Vagina (tissue), 2 donors: ENCODE results near the gene LMBRD2.

Source experiments
- POLR2AphosphoS5 ChIP-seq, 2 donors: sonication (generic); formaldehyde crosslinking; IDR thresholded peaks; one replicate each; pipeline ENCODE4 v1.9.0; 2017; ENCODE audit warnings: antibody characterized with exemption in 2 of 2, mild to moderate bottlenecking in 2 of 2, low read depth in 1 of 2; ENCODE audit not compliant: insufficient read depth in 1 of 2
- TF ChIP-seq, protein P1 (sequence below), 3 experiments: fragments of 450-650 bp in 2 of 3; fragments of 200-600 bp in 1 of 3; sonication (generic) in 1 of 3; IDR thresholded peaks; one replicate each; pipeline ENCODE4 v1.5.1; 2017 to 2019; ENCODE audit warnings: antibody characterized with exemption in 3 of 3, mild to moderate bottlenecking in 2 of 3, moderate library complexity in 2 of 3

DNA sequence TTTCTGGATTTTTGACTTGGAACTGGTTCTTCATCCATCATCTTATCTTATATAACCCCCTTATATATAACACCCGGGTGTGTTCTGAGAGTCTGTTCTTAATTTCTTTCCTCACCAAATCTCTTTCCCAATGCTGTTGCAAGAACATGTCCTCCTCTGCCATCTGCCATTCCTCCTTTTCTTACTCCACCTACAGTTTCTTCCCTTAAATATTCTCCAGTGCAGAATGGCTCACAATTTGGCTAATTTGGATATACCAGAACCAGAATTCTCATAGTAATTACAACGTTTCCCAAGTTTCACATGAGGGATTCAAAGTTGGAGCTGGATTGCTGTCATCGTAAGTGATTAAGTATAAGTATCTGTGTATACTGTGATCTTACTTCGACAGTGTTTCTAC, 28.3 kb upstream of the LMBRD2 start:
- TF ChIP-seq, protein P1, sequence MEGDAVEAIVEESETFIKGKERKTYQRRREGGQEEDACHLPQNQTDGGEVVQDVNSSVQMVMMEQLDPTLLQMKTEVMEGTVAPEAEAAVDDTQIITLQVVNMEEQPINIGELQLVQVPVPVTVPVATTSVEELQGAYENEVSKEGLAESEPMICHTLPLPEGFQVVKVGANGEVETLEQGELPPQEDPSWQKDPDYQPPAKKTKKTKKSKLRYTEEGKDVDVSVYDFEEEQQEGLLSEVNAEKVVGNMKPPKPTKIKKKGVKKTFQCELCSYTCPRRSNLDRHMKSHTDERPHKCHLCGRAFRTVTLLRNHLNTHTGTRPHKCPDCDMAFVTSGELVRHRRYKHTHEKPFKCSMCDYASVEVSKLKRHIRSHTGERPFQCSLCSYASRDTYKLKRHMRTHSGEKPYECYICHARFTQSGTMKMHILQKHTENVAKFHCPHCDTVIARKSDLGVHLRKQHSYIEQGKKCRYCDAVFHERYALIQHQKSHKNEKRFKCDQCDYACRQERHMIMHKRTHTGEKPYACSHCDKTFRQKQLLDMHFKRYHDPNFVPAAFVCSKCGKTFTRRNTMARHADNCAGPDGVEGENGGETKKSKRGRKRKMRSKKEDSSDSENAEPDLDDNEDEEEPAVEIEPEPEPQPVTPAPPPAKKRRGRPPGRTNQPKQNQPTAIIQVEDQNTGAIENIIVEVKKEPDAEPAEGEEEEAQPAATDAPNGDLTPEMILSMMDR (IDR thresholded peaks at IDR 0.05): no peak
- no peak for TF ChIP-seq POLR2AphosphoS5 (IDR thresholded peaks at IDR 0.05; ENCODE audit: insufficient read depth in 1 of 2, low read depth in 1 of 2)
